Natural killer cell (primary cell): Measurements from ENCODE around the gene LCA5. TPM values are rescaled to one million over a fixed set of nuclear protein-coding genes. Genes with fewer than 3 reads are reported as not detected.

Source experiments
- ATAC-seq, 3 donors: fragments of 150-1000 bp in 2 of 3; fragments of 200-7000 bp in 1 of 3; cut with Tn5 transposase; 1 replicate in 1 of 3; 2 replicates in 2 of 3; pipeline ENCODE4 v1.10.0; 2021; ENCODE audit warnings: mild to moderate bottlenecking in 2 of 3, moderate library complexity in 2 of 3
- DNase-seq, 2 donors: peaks; one replicate each; pipeline versions ENCODE4 v3.0.0 to v3.0.0-alpha.2; 2013 to 2021; ENCODE audit warnings: mixed read lengths in 1 of 2
- H3K27ac ChIP-seq: one replicate; pipeline ENCODE4 v1.5.1; 2013; ENCODE audit warnings: mild to moderate bottlenecking, low read length
- H3K27me3 ChIP-seq: one replicate; pipeline ENCODE4 v1.6.1; 2013; ENCODE audit warnings: low read length; ENCODE audit not compliant: control insufficient read depth, insufficient read depth
- H3K36me3 ChIP-seq: one replicate; pipeline ENCODE4 v1.6.1; 2013; ENCODE audit warnings: low read length; ENCODE audit not compliant: control insufficient read depth, insufficient read depth
- H3K4me1 ChIP-seq: one replicate; pipeline ENCODE4 v1.6.1; 2013; ENCODE audit warnings: low read length; ENCODE audit not compliant: control insufficient read depth, insufficient read depth
- H3K4me3 ChIP-seq: one replicate; pipeline ENCODE4 v1.5.1; 2013; ENCODE audit warnings: low read length
- H3K9me3 ChIP-seq: one replicate; pipeline ENCODE4 v1.6.1; 2013; ENCODE audit warnings: low read length; ENCODE audit not compliant: control insufficient read depth, insufficient read depth
- H3K27ac Mint-ChIP-seq, 2 donors: one replicate each; pipeline ENCODE4 v1.8.0; 2022; ENCODE audit warnings: mild to moderate bottlenecking in 2 of 2, mixed read lengths in 2 of 2, moderate library complexity in 1 of 2
- H3K27me3 Mint-ChIP-seq, 2 donors: one replicate each; pipeline ENCODE4 v1.8.0; 2022; ENCODE audit warnings: low read depth in 2 of 2, mixed read lengths in 2 of 2
- H3K36me3 Mint-ChIP-seq: one replicate; pipeline ENCODE4 v1.8.0; 2022; ENCODE audit warnings: mixed read lengths
- H3K4me1 Mint-ChIP-seq, 2 donors: one replicate each; pipeline ENCODE4 v1.8.0; 2022; ENCODE audit warnings: mixed read lengths in 2 of 2
- H3K4me3 Mint-ChIP-seq: one replicate; pipeline ENCODE4 v1.8.0; 2022; ENCODE audit warnings: mild to moderate bottlenecking, moderate library complexity, mixed read lengths
- H3K9me3 Mint-ChIP-seq, 2 donors: one replicate each; pipeline ENCODE4 v1.8.0; 2022; ENCODE audit warnings: mixed read lengths in 2 of 2
- WGBS: methylation state at CpG from one replicate; pipeline ENCODE4 v1.1.7; 2013; ENCODE audit warnings: missing lambda C conversion rate; ENCODE audit not compliant: insufficient coverage; 5-methylcytosine and 5-hydroxymethylcytosine counted together
- intact Hi-C: fragments of 100-400 bp; cut with micrococcal nuclease; formaldehyde crosslinking; loops from one replicate; pipeline ENCODE4 v1.14.2; 2022
- total RNA-seq, 4 donors: library from RNA; stranded (reverse); fragments of 120-200 nt in 1 of 4; gene quantifications; one replicate each; pipeline versions ENCODE4 v1.2.3 to v1.2.4, GENCODE V29; 2013 to 2022
- TF ChIP-seq, protein P1 (sequence below): fragments of 200-600 bp; IDR thresholded peaks from one replicate; pipeline ENCODE4 v1.8.0; 2022; ENCODE audit warnings: antibody characterized with exemption

LCA5 gene
- total RNA-seq, 3 donors from 2014 or later (not counting 1 experiment from before 2014, with no cell fraction given), result 0.07 TPM; not detected in 2

GRCh38 chr6:79543886-79544285 lies 6.7 kb upstream of the LCA5 start:
- no peak overlapping the region for H3K4me3 ChIP-seq
- ATAC-seq (no peak), DNase-seq (no peak)
- WGBS, result 100% methylated on average over 1 of the region's 1 CpG
- Mint-ChIP-seq H3K4me3 (no peak overlapping the region), H3K36me3 (no peaks in the 10 kb centered on the region), H3K27me3 (peaks cover 0 to 8% of the 10 kb centered on the region in 2 donors), H3K9me3 (no peaks in the 10 kb centered on the region), H3K27ac (no peak overlapping the region), H3K4me1 (peaks cover 4 to 5% of the 10 kb centered on the region in 2 donors)
- H3K27me3 ChIP-seq, result no peaks in the 10 kb centered on the region
- H3K36me3 ChIP-seq, result no peaks in the 10 kb centered on the region
- intact Hi-C loops, result no loop called here
- TF ChIP-seq, protein P1, sequence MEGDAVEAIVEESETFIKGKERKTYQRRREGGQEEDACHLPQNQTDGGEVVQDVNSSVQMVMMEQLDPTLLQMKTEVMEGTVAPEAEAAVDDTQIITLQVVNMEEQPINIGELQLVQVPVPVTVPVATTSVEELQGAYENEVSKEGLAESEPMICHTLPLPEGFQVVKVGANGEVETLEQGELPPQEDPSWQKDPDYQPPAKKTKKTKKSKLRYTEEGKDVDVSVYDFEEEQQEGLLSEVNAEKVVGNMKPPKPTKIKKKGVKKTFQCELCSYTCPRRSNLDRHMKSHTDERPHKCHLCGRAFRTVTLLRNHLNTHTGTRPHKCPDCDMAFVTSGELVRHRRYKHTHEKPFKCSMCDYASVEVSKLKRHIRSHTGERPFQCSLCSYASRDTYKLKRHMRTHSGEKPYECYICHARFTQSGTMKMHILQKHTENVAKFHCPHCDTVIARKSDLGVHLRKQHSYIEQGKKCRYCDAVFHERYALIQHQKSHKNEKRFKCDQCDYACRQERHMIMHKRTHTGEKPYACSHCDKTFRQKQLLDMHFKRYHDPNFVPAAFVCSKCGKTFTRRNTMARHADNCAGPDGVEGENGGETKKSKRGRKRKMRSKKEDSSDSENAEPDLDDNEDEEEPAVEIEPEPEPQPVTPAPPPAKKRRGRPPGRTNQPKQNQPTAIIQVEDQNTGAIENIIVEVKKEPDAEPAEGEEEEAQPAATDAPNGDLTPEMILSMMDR, result no peak
- H3K9me3 ChIP-seq, result no peaks in the 10 kb centered on the region
- no peaks in the 10 kb centered on the region for H3K4me1 ChIP-seq
- H3K27ac ChIP-seq, result no peak overlapping the region

GRCh38 chr6:79543411-79543810 lies 6.2 kb upstream of the LCA5 start:
- intact Hi-C loops, result no loop called here

GRCh38 chr6:79538106-79538971 lies 1.1 kb upstream of the LCA5 start:
- H3K4me1 Mint-ChIP-seq, result no peaks in the 10 kb centered on the region
- WGBS, result 76% methylated on average over 9 of the region's 14 CpGs
- H3K9me3 Mint-ChIP-seq, result peaks cover 0 to 3% of the 10 kb centered on the region in 2 donors
- ATAC-seq (no peak), DNase-seq (no peak)
- H3K27ac Mint-ChIP-seq, result no peak overlapping the region
- no peaks in the 10 kb centered on the region for H3K9me3 ChIP-seq
- H3K4me3 ChIP-seq, result peak overlapping the region; percentile 60
- TF ChIP-seq, protein P1, result no peak
- H3K4me1 ChIP-seq, result peaks cover 14% of the 10 kb centered on the region
- H3K36me3 Mint-ChIP-seq, result no peaks in the 10 kb centered on the region
- H3K4me3 Mint-ChIP-seq, result no peak overlapping the region
- peaks cover 7 to 20% of the 10 kb centered on the region in 2 donors for H3K27me3 Mint-ChIP-seq
- H3K27me3 ChIP-seq, result no peaks in the 10 kb centered on the region
- H3K27ac ChIP-seq, result no peak overlapping the region
- no peaks in the 10 kb centered on the region for H3K36me3 ChIP-seq
- intact Hi-C loops, result loop anchor here (10.0 kb wide), 2 partner anchors 304 to 454 kb away; partner anchors contain the start of gene HMGN3

More at GRCh38 chr6:79543411-79543810, 6.2 kb upstream of the LCA5 start:
- H3K36me3 Mint-ChIP-seq, result no peaks in the 10 kb centered on the region
- H3K9me3 Mint-ChIP-seq, result no peaks in the 10 kb centered on the region
- Histone ChIP-seq H3K4me3 (no peak overlapping the region), H3K9me3 (no peaks in the 10 kb centered on the region), H3K4me1 (no peaks in the 10 kb centered on the region), H3K27me3 (no peaks in the 10 kb centered on the region), H3K36me3 (no peaks in the 10 kb centered on the region), H3K27ac (no peak overlapping the region)
- WGBS, result no CpG with 5 or more reads among the region's 1 CpG
- no peak for DNase-seq
- TF ChIP-seq, protein P1, result no peak
- no peak overlapping the region for H3K27ac Mint-ChIP-seq
- peaks cover 0 to 8% of the 10 kb centered on the region in 2 donors for H3K27me3 Mint-ChIP-seq
- no peak overlapping the region for H3K4me3 Mint-ChIP-seq
- ATAC-seq, result no peak
- peaks cover 4 to 5% of the 10 kb centered on the region in 2 donors for H3K4me1 Mint-ChIP-seq
